ENCODE data around the gene COL4A3.

The COL4A3 gene

DNA sequence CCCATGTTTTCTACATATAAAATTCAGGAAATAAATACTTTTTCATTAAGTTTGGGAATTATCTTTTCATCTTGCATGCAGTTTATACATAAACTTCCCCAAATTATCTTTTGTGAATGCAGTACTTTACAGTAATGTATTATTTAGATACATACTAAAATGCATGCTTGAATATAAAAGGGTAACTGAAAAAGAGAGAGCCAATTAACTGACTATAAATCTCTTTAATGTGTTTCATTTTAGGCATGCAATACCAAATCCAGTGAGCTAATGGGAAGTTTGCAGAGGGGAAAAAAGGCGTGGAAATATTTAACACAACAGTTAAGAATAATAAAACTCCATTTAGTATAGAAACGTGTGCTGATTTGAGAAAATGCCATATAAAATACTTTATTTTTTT is 39.6 kb upstream of the COL4A3 start:
- H3K4me3 ChIP-seq (replicated peaks in 1 of 2; ENCODE audit: low read depth in 2 of 2, low read length in 2 of 2), result no peak overlapping the region
- no peak for TF ChIP-seq CTCF (IDR thresholded peaks at IDR 0.05; ENCODE audit: low read depth, low read length)
- DNase-seq (ENCODE audit: low read depth in 2 of 2), result no peak

GRCh38 chr2:227125506-227125905 is 38.9 kb upstream of the COL4A3 start:
- H3K4me3 ChIP-seq (replicated peaks in 1 of 2; ENCODE audit: low read depth in 2 of 2, low read length in 2 of 2), result no peak overlapping the region
- TF ChIP-seq CTCF (IDR thresholded peaks at IDR 0.05; ENCODE audit: low read depth, low read length), result peak; percentile 37
- DNase-seq (ENCODE audit: low read depth in 2 of 2), result peak in 1 of 2 donors; percentile 8

DNA sequence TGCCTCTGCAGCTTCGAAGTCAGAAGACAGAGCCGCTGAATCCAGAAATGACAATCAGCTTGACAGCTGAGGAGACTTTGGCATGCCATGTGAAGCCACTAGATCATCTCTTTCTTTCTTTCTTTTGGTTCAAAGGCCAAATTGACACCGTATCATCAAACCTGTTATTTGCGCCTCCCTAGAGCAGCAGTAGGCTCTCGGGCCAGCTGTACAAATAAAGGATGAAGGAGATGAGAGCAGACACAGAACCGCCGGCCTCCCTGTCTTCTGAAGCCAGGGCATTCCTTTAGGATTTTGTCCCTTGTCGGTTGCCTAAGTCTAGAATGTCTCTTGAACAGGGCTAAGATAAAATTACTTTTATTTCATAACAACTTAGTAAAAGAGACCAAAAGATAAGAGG is 37.2 kb upstream of the COL4A3 start:
- DNase-seq (ENCODE audit: low read depth in 2 of 2), result no peak
- H3K4me3 ChIP-seq (replicated peaks in 1 of 2; ENCODE audit: low read depth in 2 of 2, low read length in 2 of 2), result no peak overlapping the region
- TF ChIP-seq CTCF (IDR thresholded peaks at IDR 0.05; ENCODE audit: low read depth, low read length), result no peak

DNA sequence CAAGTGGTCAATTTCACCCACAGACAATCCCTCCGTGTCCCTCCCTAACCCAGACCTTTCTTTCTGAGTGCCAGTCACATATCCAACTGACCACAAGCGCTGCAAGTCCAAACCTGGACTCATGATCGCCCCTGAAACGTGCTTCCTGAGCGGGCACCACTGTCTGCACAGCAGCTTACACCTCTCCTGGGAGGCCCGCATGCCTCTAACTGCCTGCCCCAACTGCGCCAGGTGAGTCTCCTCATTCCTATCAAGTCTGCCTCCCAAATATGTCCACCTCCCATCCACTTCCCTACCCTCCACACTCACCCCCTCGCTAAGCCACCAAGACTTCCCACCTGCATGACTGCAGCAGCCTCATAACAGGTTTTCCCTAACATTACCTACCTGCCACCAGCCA is 33.8 kb upstream of the COL4A3 start:
- no peak overlapping the region for H3K4me3 ChIP-seq (replicated peaks in 1 of 2; ENCODE audit: low read depth in 2 of 2, low read length in 2 of 2)
- TF ChIP-seq CTCF (IDR thresholded peaks at IDR 0.05; ENCODE audit: low read depth, low read length), result no peak
- no peak for DNase-seq (ENCODE audit: low read depth in 2 of 2)

GRCh38 chr2:227132986-227133385 is 31.4 kb upstream of the COL4A3 start:
- no peak for DNase-seq (ENCODE audit: low read depth in 2 of 2)
- no peak for TF ChIP-seq CTCF (IDR thresholded peaks at IDR 0.05; ENCODE audit: low read depth, low read length)
- H3K4me3 ChIP-seq (replicated peaks in 1 of 2; ENCODE audit: low read depth in 2 of 2, low read length in 2 of 2), result no peak overlapping the region

GRCh38 chr2:227134591-227134990 is 29.8 kb upstream of the COL4A3 start:
- no peak overlapping the region for H3K4me3 ChIP-seq (replicated peaks in 1 of 2; ENCODE audit: low read depth in 2 of 2, low read length in 2 of 2)
- TF ChIP-seq CTCF (IDR thresholded peaks at IDR 0.05; ENCODE audit: low read depth, low read length), result no peak
- peak; percentile 31 to 64 for DNase-seq (ENCODE audit: low read depth in 2 of 2)

DNA sequence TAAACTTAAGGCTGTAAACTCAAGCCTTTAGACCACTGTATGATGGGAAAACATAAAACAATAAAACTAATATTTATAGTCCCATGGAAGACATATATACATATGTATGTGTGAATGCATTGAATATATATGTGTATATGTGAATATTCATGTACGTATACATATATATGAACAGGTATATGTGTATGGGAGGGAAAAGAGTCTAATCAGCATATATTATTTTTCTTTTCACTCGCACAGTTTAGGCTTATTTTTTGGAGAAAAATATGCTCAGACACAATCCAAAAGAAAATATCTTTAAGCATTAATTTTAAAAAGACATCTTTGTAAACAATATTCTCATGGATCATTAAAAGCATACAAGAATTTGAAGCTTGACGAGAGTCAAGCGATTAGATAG is 23.1 kb upstream of the COL4A3 start:
- TF ChIP-seq CTCF (IDR thresholded peaks at IDR 0.05; ENCODE audit: low read depth, low read length), result no peak
- no peak for DNase-seq (ENCODE audit: low read depth in 2 of 2)
- H3K4me3 ChIP-seq (replicated peaks in 1 of 2; ENCODE audit: low read depth in 2 of 2, low read length in 2 of 2), result no peak overlapping the region
